Adrenal gland (tissue), 12 donors: ENCODE results near the gene BHMT2. TPM values are rescaled to one million over a fixed set of nuclear protein-coding genes. Genes with fewer than 3 reads are reported as not detected.

ENCODE experiments used
- DNase-seq, 7 donors: peaks; one replicate each; pipeline ENCODE4 v3.0.0-alpha.2; 2019 to 2020
- H3K27ac ChIP-seq, 5 donors: fragments of 200-600 bp; sonication (generic) in 4 of 5; 1 replicate in 3 of 5; 2 replicates in 2 of 5; pipeline versions ENCODE4 v1.5.1 to v1.8.0; 2016 to 2020; ENCODE audit warnings: mild to moderate bottlenecking in 1 of 5
- H3K27me3 ChIP-seq: fragments of 200-600 bp; 2 replicates; pipeline ENCODE4 v1.8.0; 2021
- H3K36me3 ChIP-seq, 2 donors: fragments of 200-600 bp; replicated peaks in 1 of 2; 1 replicate in 1 of 2; 2 replicates in 1 of 2; pipeline versions ENCODE4 v1.5.1 to v1.8.0; 2018 to 2022
- H3K4me1 ChIP-seq, 2 donors: fragments of 200-600 bp; replicated peaks in 1 of 2; 1 replicate in 1 of 2; 2 replicates in 1 of 2; pipeline versions ENCODE4 v1.5.1 to v1.8.0; 2018 to 2021
- H3K4me3 ChIP-seq, 4 donors: fragments of 200-600 bp; sonication (generic) in 3 of 4; one replicate each; pipeline ENCODE4 v1.5.1; 2016 to 2018
- H3K9me3 ChIP-seq, 3 donors: fragments of 200-600 bp; sonication (generic) in 1 of 3; replicated peaks in 1 of 3; 1 replicate in 2 of 3; 2 replicates in 1 of 3; pipeline versions ENCODE4 v1.5.1 to v1.8.0; 2016 to 2021
- POLR2A ChIP-seq, 2 donors: fragments of 450-650 bp; IDR thresholded peaks; one replicate each; pipeline ENCODE4 v1.6.1; 2017; ENCODE audit warnings: antibody characterized with exemption in 2 of 2, mild to moderate bottlenecking in 2 of 2, moderate library complexity in 1 of 2
- WGBS, 4 donors: extraction: QIAGEN DNeasy Blood & Tissue Kit in 2 of 4; methylation state at CpG; one replicate each; pipeline versions ENCODE4 v1.1.5 to v1.1.7; 2013 to 2017; 5-methylcytosine and 5-hydroxymethylcytosine counted together
- intact Hi-C, 2 donors: fragments of 100-400 bp; cut with DNase I; formaldehyde crosslinking; loops; one replicate each; pipeline versions ENCODE4 v1.14.1 to v1.15.0; 2022 to 2023
- polyA plus RNA-seq, 3 donors: library from polyadenylated mRNA; stranded (reverse); fragments of 200-250 nt in 2 of 3; fragments of 350-450 nt in 1 of 3; fragmentation: Illumina TruSeq in 1 of 3; extraction: RNeasy Lipid Tissue Mini Kit (QIAGEN cat#74804) in 1 of 3; gene quantifications; one replicate each; pipeline ENCODE4 v1.2.3, GENCODE V29; 2013 to 2014
- total RNA-seq, 9 donors: library from RNA; depleted of rRNA in 4 of 9; stranded (reverse); fragments of >200 nt in 4 of 9; fragments of 120-200 nt in 1 of 9; fragmentation: NEBNext Ultra II Directional in 1 of 9; extraction: Animal tissue kit (Norgen Biotek cat#: 25700) in 1 of 9; gene quantifications; one replicate each; pipeline versions ENCODE4 v1.1.0 to v1.2.4, GENCODE V29; 2013 to 2023
- TF ChIP-seq, protein P1 (sequence below), 6 experiments: fragments of 450-650 bp in 4 of 6; fragments of 200-600 bp in 2 of 6; sonication (generic) in 1 of 6; IDR thresholded peaks; 1 replicate in 5 of 6; 2 replicates in 1 of 6; pipeline versions ENCODE4 v1.5.1 to v1.8.0; 2016 to 2021; ENCODE audit warnings: antibody characterized with exemption in 6 of 6, mild to moderate bottlenecking in 2 of 6, moderate library complexity in 1 of 6
- donor health status: healthy with polysubstance abuse.
- donor health status: Bipolar disorder and iron deficiency.
- donor health status: DM: yes; HTN: yes; CAD: no.
- donor health status: DM: no; HTN: no; CAD: no.
- donor health status: DM: no; HTN: no; CAD: no.
- donor health status: DM: yes; HTN: yes; CAD: no.

Gene BHMT2
- total and polyA plus RNA-seq, 12 donors, result 12.8 to 75.3 (median 27.6) TPM

DNA sequence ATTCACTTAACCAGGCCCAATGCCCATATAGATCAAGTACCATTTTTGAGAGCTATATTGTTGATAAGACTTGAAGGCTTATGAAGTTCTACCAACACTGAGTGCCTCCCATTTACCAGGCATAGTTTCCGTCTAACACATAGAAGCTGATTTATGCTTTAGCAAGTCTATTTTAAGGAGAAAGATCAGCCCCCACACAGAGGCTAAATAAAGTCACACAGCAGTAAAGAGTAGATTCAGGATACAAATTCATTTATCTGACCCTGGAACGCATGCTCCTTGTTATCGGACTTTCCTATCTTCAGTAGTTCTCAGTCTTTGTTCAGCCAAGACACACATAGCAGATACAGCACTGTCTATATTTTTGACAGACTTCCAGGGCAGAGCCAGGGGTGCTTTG lies 34.3 kb upstream of the BHMT2 start:
- DNase-seq, result no peak
- Histone ChIP-seq H3K36me3 (no peaks in the 10 kb centered on the region), H3K4me1 (no peaks in the 10 kb centered on the region), H3K4me3 (no peak overlapping the region), H3K9me3 (no peaks in the 10 kb centered on the region), H3K27me3 (no peaks in the 10 kb centered on the region), H3K27ac (no peak overlapping the region)
- intact Hi-C loops, result no loop called here
- WGBS, 4 donors, result 81 to 92% (median 83%) methylated on average over 3 of the region's 3 CpGs
- TF ChIP-seq POLR2A (IDR thresholded peaks at IDR 0.05), result no peak
- TF ChIP-seq, protein P1, sequence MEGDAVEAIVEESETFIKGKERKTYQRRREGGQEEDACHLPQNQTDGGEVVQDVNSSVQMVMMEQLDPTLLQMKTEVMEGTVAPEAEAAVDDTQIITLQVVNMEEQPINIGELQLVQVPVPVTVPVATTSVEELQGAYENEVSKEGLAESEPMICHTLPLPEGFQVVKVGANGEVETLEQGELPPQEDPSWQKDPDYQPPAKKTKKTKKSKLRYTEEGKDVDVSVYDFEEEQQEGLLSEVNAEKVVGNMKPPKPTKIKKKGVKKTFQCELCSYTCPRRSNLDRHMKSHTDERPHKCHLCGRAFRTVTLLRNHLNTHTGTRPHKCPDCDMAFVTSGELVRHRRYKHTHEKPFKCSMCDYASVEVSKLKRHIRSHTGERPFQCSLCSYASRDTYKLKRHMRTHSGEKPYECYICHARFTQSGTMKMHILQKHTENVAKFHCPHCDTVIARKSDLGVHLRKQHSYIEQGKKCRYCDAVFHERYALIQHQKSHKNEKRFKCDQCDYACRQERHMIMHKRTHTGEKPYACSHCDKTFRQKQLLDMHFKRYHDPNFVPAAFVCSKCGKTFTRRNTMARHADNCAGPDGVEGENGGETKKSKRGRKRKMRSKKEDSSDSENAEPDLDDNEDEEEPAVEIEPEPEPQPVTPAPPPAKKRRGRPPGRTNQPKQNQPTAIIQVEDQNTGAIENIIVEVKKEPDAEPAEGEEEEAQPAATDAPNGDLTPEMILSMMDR (IDR thresholded peaks at IDR 0.05), result no peak

DNA sequence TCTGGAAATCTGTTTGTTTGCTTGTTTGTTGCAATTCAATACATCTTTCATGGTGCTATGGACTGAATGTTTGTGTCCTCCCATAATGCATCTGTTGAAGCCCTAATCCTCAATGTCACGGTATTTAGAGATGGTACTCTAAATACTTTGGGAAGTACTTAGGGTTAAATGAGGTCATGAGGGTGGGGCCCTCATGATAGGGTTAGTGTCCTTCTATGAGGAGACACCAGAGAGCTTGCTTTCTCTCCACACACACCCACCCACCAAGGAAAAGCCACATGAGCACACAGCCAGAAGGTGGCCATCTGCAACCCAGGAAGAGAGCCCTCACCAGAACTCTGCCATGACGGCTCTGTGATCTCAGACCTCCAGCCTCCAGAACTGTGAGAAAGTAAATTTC lies 32.8 kb upstream of the BHMT2 start:
- no peak for DNase-seq
- Histone ChIP-seq H3K9me3 (no peaks in the 10 kb centered on the region), H3K4me1 (no peaks in the 10 kb centered on the region), H3K27me3 (no peaks in the 10 kb centered on the region), H3K36me3 (no peaks in the 10 kb centered on the region), H3K27ac (no peak overlapping the region), H3K4me3 (no peak overlapping the region)
- intact Hi-C loops, result no loop called here
- WGBS, 4 donors, result 89 to 98% (median 97%) methylated on average over 2 of the region's 2 CpGs
- TF ChIP-seq, protein P1 (IDR thresholded peaks at IDR 0.05), result no peak
- no peak for TF ChIP-seq POLR2A (IDR thresholded peaks at IDR 0.05)

DNA sequence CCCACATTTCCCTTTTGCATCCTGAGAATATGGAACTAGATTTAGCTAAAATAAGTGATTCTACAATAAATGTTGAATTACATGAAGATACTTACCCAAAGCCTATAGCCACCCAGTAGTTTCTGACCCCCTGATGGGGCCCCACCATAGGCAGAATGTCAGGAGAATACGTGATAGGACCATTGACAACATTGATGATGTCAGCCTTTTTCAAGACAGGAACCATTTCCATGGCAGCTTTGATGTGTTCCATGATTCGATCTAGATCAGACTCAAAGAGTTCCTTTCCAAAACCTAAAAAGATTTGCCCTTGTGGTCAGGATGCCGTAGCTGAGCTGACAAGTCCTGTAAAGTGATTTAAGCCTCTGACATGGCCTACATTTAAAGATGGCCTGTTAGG lies 27.4 kb upstream of the BHMT2 start:
- H3K9me3 ChIP-seq, result no peaks in the 10 kb centered on the region
- no peak overlapping the region for H3K4me3 ChIP-seq
- H3K27ac ChIP-seq, result no peak overlapping the region
- no peaks in the 10 kb centered on the region for H3K27me3 ChIP-seq
- intact Hi-C loops, result no loop called here
- no peak for TF ChIP-seq POLR2A (IDR thresholded peaks at IDR 0.05)
- TF ChIP-seq, protein P1 (IDR thresholded peaks at IDR 0.05), result no peak
- WGBS, 4 donors, result 80 to 90% (median 87%) methylated on average over 3 of the region's 3 CpGs
- H3K36me3 ChIP-seq, result no peaks in the 10 kb centered on the region
- H3K4me1 ChIP-seq, result no peaks in the 10 kb centered on the region
- no peak for DNase-seq

DNA sequence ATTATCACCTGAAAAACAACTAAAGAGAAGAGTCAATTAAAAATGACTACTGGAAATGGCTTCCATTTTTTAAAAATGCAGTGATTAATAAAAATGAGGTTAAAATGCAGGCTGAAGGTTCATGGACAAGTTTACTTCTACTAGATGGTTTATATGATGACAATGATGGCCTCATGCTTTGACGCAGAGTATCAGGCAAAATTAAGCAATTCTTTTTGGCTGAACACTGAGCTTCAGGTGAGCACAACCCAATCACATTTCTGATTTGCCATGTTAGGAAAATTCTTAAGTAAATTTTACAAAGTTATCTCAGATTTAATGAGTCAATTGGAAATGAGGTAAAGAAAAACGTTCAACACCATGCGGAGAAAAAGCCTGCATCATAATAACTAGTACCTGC lies 22.4 kb upstream of the BHMT2 start:
- Histone ChIP-seq H3K27ac (no peak overlapping the region), H3K4me3 (no peak overlapping the region), H3K4me1 (no peaks in the 10 kb centered on the region), H3K36me3 (no peaks in the 10 kb centered on the region), H3K9me3 (no peaks in the 10 kb centered on the region), H3K27me3 (no peaks in the 10 kb centered on the region)
- intact Hi-C loops, result no loop called here
- TF ChIP-seq POLR2A (IDR thresholded peaks at IDR 0.05), result no peak
- TF ChIP-seq, protein P1 (IDR thresholded peaks at IDR 0.05), result no peak
- 89 to 92% (median 91%) methylated on average over 3 of the region's 3 CpGs for WGBS, 4 donors
- no peak for DNase-seq
